SU-DHL-6 (cell line): Measurements from ENCODE around the gene ZRANB3.

ENCODE experiments used
- EZH2phosphoT487 ChIP-seq: fragments of 200-600 bp; sonication (generic), shearing (Covaris generic); conservative IDR thresholded peaks from 2 replicates; pipeline ENCODE4 v1.6.1; 2018; ENCODE audit warnings: mild to moderate bottlenecking, antibody characterized with exemption, low read length, moderate library complexity, mixed read lengths
- TF ChIP-seq, protein P1 (sequence below): fragments of 200-600 bp; sonication (generic); IDR thresholded peaks from one replicate; pipeline ENCODE4 v1.5.1; 2017; ENCODE audit warnings: antibody characterized with exemption, mild to moderate bottlenecking, low read length, moderate library complexity; ENCODE audit not compliant: insufficient read depth, poor library complexity, severe bottlenecking

- TF ChIP-seq, protein P1, sequence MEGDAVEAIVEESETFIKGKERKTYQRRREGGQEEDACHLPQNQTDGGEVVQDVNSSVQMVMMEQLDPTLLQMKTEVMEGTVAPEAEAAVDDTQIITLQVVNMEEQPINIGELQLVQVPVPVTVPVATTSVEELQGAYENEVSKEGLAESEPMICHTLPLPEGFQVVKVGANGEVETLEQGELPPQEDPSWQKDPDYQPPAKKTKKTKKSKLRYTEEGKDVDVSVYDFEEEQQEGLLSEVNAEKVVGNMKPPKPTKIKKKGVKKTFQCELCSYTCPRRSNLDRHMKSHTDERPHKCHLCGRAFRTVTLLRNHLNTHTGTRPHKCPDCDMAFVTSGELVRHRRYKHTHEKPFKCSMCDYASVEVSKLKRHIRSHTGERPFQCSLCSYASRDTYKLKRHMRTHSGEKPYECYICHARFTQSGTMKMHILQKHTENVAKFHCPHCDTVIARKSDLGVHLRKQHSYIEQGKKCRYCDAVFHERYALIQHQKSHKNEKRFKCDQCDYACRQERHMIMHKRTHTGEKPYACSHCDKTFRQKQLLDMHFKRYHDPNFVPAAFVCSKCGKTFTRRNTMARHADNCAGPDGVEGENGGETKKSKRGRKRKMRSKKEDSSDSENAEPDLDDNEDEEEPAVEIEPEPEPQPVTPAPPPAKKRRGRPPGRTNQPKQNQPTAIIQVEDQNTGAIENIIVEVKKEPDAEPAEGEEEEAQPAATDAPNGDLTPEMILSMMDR = no peak
- TF ChIP-seq EZH2phosphoT487 = no peak
Measured at GRCh38 chr2:135378591-135378990, 152.4 kb downstream of the ZRANB3 start.
